Activated gamma-delta T cell (primary cell): ENCODE results near the gene PTP4A2.

ENCODE experiments used
- DNase-seq: peaks from one replicate; lab custom pipeline; 2025; lab: John Stamatoyannopoulos, UW
- total RNA-seq, 2 donors: gene quantifications; one replicate each; lab custom pipeline; 2026; lab: John Stamatoyannopoulos, UW

Gene PTP4A2
- 339 to 387 reads per million in 2 donors for total RNA-seq

DNA sequence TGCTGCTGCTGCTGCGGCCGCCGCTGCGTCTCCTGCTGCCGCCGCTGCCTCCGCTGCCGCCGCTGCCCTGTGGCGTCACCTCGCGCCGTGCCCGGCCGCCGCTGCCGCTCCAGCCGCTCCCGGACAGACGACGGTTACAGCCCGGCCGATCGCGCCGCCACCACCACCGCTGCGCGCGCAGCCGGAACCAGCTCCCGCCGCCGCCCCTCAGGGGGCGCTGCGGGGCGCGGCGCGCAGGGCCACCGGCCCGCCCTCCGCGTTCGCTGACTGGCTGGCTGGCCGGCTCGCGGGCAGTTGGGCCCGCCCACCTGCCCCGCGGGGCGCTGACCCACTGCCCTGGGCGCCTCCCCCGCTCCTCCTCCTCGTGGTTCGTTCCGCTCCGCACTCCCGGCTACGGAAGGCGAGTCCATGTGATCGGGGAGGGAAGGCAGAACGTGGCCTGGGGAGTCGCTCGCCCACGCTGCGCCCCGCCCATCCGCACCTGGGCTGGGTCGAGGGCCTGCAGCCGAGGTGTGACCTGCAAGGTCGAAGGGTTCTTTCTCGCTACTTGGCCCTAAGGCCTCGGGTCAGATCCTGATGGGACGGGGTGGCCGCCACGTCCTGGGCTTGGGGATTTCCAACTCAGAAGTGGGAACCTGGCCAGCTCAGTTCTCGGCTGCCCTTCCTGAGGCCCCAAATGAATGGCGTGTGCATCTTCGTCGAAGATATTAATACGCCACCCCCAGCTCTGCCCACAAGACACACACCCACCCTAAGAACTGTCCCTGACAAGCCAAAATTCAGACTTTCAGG, at the start of gene PTP4A2:
PTP4A2 (minus strand) TSS at position 185 of the 792 bp plus-strand sequence. CDS start 19,303 bp downstream, outside the sequence.
- DNase-seq: peak; percentile 75

DNA sequence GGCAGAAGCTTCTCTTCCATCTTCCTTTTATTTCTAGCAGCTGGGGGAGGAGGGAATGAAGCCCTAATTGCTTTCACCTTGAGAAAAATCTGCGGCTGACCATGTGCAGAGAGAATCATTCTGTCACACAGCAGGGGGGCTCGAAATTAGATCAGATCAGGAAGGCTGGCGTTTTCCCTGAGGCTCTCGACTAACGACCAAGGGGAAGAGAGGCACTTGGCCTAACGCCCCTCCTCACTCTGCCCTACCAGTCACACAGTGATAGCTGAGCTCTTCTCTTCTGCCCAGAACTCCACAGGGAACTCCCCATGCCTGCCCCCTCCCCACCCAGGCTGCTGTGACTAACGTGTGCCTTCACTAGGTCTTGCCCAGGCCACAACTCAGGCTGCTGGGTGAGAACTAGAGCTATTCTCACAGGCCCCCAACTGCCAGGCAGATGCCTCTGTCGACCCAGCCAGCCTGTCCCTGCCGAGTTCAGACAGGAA, 49.0 kb upstream of the PTP4A2 start:
- DNase-seq: no peak

DNA sequence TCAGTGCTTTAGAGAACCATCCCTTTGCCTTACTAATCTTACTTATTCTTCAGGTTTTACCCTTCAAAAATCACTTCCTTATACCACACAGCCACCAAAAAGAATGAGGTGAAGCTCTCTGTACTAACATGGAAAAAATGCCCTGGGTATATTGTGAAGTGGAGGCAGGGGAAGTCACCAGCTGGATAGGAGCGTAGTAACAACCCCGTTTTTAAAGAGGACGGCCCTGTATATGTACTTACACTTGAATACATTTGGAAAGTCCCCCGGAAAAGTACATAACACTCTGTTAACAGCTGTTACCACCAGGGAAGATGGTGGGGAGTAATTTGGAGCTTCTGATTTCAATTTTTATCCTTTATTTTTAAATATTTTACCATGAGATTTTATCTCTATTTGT, 47.3 kb upstream of the PTP4A2 start:
- DNase-seq: no peak

DNA sequence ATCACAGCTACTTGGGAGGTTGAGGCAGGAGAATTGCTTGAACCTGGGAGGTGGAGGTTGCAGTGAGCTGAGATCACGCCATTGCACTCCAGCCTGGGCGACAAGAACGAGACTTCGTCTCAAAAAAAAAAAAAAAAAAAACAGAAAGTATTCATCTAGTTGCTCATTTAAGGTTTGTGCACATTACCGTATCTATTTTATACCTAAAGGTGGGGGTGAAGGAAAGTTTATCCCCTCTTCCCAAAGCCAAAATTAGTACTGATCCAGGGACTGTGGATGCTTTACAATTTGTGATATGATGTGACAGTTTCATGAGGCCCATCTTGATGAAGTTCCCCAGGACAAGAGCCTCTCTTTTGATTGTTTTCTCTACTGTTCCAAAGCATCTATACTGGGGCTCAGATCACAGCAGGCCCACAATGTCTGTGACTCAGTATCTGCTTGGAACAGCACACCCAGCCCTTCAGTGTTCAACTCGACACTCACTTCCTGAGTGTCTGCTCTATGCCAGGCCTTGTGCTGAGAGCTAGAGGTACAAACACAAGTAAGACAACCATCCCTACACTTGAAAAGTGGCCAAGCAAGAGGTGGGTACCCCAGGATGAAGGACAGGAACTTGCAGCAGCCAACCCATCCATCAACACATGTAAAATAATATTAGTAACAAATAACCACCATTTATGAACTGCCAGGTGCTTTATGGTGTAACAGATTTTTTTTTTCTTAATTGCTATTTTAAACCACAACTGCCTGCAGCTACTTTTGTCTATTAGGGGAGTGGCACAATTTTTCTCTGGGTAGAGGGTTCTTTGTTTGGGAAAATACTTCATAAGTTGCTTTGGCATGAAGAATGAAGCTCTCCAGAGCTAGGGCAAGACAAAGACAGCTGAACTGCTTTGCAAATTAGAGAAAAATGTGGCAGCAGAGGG, 46.5 kb upstream of the PTP4A2 start:
- DNase-seq: no peak

DNA sequence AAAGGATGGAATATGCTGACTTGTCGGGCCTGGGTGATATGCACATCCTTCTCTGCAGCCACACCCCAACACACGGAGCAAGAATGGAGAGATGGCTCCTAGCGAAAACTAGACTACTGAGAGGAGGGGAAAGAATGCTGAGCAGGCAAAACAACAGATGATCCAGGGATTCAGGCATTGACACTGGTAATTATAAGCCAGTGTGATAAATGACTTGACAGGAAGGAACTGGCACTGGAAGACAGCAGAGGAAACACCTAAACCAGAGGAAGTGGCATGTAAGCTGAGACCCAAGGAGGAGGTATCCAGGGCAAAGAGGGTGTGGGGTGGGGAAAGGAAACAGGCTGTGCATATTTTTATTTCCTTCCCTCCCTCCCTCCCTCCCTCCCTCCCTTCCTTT, 43.8 kb upstream of the PTP4A2 start:
- no peak for DNase-seq

DNA sequence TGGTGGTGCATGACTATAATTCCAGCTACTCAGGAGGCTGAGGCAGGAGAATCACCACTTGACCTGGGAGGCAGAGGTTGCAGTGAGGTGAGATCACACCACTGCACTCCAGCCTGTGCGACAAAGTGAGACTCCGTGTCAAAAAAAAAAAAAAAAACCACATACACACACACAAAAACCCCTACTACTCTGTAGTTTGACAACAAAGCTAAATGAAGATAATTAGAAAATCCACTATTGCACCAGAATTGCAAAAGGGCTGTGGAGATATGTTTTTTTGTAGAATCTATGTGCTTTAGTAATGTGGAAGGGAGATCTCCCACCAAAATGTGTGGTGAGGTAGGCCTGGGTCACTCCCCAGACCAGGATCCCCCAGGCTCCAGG, 43.3 kb upstream of the PTP4A2 start:
- no peak for DNase-seq

DNA sequence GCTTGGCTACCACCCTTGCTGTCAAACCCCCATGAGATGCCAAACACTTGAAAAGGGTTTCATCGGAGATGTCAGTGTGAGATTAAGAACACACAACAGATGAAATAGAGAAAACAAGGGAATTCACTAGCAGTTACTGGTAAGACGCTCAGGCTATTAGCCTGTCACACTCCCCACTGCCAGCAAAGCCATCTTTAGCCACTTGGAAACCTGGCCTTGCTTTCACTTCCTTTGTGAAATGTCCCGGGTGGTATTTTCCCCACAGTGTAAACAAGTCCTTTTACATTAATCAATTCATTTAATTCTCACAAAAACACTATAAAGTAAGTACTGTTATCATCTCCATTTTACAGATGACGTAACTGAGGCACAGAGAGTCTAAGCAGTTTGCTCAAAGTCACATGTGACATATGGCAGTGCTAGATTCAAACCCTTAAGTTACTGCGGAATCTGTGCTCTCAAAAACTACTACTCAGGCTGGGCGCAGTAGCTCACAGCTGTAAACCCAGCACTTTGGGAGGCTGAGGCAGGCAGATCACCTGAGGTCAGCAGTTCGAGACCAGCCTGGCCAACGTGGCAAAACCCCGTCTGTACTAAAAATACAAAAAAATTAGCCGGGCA, 42.8 kb upstream of the PTP4A2 start:
- no peak for DNase-seq

DNA sequence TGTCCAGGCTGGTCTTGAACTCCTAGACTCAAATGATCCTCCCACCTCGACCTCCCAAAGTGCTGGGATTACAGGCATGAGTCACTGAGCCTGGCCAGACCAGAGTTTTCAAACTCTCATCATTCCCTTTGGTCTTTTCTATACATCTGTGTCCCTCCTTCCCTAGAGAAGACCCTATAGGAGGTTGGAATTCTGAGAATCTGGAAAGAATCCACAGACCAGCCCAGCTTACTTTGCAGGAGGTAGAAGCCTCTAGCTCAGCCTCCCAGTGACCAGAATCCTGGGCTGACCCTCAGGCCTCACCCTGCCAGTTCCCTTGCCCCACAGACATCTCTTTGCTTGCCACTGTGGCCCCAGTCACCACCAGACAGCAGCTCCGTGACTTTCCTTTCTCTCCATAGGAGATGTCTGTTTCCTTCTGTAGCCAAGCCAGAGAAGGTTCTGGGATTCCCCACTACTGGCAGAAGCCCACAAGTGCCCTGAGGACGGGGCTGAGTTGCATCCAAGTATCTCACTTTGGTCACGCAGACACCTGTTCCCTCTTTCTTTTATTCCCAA, 40.8 kb upstream of the PTP4A2 start:
- no peak for DNase-seq

DNA sequence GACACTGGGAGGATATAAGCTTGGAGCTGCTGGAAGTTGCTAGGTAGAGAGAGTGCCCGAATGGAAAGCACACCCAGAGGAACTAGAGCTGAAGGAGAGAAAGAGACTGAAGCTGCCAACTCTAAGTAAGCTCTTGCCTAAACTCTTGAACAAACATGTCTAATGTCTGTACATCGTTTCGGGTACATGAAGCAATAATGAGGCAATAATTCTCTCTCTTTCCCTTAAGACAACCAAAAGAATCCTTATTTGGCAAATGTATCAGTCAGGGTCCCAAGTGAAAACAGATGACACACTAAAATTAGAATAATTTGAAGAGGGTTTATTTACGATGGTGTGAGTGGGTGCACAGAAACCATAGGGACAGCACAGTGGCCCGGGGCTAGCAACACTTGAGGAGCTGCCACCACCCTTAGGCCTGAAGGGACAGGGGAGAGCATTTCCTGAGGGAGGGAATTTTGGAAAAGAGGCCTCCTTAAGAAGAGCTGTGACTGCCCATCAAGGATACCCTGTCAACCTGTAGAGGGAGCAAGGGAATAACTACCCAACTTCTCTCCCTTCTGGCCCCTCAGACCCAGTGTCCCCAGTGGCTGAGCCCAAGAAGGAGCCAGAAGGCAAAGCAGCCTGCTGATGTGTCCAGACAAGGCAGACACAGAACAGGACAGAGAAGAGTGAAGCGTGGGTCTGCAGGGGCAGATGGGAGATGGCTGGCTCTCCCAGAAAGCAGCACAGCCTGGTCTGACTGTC, 39.4 kb upstream of the PTP4A2 start:
- DNase-seq: no peak

DNA sequence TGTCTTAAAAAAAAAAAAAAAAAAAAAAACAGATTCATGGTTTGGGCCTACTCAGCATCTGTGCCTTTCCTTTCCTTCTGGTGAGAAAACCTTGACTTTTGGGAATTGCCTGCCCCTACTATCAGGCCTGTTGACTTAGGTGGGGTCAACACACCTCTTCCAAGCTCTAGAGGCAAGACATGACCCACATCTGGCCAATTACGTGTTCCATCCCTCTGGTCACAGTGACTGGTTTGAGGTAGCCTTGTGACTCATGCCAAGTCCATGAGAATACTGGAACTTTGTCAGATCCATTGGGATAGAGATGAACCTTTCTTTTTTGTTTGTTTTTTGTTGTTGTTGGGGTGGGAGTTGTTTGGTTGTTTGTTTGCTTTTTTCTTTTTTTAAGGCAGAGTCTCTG, 38.2 kb upstream of the PTP4A2 start:
- DNase-seq: no peak

DNA sequence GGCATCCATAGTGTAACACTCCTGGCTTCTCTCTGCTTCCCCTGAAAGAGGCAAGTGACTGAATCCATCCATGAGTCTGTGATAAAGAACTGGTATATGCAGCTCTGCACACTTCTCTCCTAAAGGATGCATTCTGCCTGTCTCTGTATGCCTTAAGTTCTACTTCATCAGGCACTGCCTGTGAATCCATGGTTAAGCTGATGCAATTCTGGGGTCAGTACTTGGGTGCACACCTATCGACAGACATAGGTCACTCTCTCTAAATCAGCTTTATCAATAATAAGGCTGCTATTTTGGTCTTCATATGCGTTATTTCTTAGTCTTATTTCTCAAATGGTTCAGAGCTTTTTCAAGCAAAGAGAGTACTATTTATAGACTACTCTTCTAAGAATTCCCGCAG, 32.7 kb upstream of the PTP4A2 start:
- DNase-seq: no peak

DNA sequence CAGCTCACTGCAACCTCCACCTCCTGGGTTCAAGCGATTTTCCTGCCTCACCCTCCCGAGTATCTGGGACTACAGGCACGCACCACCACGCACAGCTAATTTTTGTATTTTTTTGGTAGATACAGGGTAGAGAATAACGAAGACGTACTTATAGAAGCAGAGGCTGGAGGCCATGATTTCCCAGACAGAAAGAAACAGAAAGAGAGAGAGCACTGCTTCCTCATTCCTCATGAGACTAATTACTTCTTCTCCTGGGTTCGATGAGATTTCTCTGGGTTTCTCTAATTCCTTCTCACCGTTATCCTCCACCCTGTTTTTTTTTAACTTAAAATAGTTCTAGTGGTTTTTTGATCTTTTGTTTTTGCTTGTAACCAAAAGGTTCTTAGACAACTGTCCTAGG, 23.4 kb upstream of the PTP4A2 start:
- no peak for DNase-seq

DNA sequence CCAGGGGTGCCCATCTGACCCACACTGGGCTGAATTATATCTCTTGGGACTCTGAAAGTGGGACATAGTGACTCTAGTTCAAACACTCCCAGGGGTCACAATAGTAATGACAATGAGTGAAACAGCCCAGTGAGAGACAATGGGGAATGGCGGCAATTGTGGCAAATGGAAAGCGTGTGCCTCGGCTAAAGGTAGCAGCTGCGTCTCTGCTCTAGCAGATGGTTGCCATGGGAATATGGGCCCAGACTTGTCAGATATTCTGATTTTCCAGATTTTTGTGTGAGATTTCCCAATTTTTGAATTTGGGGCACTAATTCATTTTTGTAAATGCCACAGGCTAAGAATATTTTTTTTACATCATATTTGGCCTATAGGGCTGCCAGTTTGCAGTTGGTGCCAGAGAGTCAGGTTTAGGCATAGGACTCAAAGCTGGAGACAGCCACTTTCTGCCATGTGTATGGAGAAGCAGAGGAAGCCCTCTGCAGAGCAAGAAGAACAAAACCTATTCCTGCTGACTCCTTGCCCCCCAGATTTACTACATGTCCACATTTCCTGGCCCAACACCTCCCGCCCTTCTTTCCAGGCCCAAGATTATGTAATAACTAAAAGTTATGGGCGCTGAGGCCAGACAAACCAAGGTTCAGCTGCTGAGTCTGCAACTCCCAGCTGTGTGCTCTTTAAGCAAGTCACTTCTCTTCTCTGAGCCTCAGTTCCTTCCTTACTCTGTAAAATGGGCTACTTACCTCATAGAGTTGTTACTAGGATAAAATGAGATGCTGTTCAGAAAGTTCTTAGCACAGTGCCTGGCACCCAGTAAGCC, 21.6 kb upstream of the PTP4A2 start:
- DNase-seq: no peak

DNA sequence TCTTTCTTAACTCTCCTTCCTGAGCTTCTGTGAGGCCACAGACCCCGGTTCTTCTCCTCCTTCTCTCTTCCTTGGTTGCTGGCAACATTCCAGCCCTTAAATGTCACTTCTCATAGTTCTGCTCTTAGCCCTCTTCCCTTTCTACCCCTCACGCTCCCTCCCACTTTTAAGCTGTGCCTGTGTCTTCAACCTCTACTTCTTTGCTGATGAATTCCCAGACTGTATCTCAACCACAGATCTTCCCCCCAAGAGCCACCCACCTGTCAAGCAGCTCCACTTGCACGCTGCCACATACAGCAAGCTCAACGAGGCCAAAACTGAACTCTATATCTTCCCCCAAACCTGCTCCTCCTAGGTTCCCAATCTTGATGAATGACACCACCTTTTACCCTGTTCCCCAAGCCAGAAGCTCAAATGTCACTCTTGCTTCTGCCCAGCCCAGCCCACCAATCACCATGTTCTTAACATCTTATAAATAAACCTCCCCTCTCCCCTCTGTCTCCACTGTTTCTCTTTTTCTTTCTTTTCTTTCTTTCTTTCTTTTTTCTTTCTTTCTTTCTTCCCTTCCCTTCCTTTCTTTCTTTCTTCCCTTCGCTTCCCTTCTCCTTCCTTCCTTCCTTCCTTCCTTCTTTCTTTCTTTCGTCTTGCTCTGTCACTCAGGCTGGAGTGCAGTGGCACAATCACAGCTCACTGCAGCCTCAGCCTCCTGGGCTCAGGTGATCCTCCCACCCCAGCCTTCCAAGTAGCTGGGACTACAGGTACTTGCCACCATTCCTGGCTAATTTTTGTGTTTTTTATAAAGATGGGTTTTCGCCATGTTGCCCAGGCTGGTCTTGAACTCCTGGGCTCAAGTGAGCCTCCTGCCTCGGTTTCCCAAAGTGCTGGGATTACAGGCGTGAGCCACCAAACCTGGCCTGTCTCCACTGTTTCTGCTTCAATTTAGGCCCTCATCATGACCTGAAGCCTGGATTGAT, 19.8 kb upstream of the PTP4A2 start:
- no peak for DNase-seq

DNA sequence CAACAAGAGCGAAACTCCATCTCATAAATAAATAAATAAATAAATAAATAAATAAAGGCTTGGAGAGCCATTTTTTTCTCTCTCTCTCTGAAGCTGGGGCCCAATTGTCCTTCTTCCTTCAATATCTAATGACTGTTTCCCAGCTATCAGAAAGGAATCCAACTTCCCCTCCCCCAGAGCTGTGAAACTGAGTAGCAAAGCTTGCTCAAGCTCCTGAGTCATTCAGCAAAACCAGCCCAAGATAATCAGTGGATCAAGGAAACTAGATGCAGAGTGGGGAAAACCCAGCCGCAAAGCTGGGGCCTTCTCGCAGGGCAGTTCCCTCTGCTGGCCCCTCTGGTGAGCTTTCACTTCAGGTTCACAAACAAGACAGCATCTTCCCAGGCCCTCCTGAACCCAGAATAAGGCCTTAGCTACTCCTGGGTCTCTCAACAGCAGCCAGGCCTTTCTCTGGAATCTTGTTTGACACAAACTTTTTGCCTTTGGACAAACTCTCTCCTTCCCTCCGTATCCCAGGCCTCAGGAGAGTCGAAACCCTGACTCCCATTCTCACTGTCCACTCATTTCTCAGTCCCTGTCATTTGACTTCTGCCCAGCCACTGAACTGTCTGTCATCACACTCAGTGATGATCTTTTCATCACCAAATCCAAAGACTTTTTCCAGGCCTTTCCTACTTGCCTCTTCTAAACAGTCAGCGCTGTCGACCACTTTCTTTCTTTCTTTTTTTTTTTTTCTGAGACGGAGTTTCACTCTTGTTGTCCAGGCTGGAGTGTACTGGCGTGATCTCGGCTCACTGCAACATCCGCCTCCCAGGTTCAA, 18.0 kb upstream of the PTP4A2 start:
- no peak for DNase-seq

DNA sequence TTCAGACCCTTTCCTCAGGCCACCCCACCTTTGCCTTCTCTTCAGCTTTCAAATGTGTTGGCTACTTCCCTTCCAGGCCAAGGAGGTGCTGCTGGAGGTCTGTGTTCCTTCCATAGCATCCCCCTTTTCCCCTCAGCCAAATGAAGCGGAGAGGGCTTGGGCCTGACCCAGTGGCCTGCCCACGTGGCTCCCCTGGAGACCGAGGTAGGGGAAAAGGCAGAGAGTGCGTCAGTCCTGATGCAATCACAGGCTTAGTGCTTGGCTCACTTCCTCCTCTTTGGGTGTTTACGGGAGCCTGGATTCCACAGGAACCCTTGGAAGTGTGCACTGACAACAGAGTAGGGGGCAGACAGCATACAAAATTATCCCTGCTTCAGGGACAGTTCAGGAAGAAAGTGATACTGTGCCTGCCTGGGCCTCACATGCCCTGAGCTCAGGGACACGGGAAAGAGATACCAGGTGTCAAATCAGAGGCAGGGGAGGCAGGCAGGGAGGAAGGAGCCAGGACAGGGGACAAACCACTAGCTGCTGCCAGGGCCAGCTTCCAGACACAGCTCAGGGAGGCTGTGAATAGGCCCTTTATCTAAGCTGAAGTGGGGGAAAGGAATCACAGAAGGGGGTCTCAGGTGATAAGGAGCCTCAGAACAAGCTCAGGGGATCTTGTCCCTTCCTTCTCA, 16.6 kb upstream of the PTP4A2 start:
- no peak for DNase-seq

DNA sequence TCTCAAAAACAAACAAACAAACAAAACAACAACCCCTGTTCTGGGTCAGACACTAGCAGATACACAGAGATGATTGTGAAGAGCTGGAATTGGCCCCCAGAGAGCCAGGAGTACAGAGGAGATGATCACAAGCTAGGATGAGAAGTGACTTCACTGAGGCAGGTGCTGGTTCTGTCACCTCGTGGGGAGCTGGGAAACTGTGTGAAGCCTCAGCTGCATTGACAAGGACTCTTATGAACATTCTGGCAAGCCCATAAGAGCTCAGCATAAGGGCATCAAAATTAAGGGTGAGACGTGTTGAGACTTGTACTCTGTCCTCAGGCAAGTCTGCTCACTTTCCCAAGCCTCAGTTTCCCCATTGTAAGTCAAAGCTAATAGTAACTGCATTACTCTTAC, 14.7 kb upstream of the PTP4A2 start:
- DNase-seq: no peak

DNA sequence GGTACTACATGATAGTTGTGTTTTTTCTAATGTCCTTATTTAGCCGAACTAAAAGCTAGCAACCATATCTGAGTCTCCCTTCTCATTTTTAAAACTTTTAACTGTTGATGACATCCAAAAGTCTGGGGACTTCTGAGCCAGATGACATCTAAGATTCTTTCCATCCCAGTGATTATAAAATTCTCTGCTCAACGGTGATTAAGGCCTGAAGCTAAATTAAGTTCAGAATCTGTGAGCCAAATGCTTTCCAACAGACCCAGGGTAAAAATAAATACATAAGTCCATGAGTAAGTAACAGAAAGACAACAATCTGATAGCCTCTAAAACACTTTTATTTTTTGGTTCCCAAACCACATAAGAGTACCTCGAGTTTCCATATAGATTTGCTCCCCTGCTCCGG, 13.1 kb upstream of the PTP4A2 start:
- no peak for DNase-seq
